HuH-7 (cell line): ENCODE measurements around the gene CAST.

Experiments used
- DNase-seq: peaks from one replicate; pipeline ENCODE4 v3.0.0; 2011; ENCODE audit warnings: low spot score

The CAST gene

GRCh38 chr5:96671441-96671840, 9.3 kb downstream of the CAST start:
- no peak for DNase-seq

GRCh38 chr5:96673127-96673526, 11.0 kb downstream of the CAST start:
- DNase-seq = no peak

GRCh38 chr5:96675882-96676281, 13.7 kb downstream of the CAST start:
- no peak for DNase-seq

DNA sequence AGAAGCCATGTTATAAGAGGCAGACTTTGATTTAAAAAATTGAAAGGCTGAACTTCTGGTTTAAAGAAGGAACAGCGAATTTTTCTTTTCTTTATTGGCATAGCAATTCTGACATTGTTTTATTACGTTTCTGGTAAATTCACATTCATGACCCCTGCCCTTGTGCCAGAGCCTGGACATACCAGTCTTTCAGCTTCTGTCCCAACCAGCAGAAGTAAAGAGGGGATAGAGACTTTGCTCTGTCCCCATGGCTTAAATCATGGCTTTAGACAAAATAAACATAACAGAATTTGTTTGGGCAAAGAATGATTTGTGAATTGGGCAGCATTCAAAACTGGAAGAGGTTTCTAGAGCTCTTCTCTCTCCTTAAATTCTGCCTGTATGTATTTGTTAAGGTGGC, 15.3 kb downstream of the CAST start:
- DNase-seq = no peak

DNA sequence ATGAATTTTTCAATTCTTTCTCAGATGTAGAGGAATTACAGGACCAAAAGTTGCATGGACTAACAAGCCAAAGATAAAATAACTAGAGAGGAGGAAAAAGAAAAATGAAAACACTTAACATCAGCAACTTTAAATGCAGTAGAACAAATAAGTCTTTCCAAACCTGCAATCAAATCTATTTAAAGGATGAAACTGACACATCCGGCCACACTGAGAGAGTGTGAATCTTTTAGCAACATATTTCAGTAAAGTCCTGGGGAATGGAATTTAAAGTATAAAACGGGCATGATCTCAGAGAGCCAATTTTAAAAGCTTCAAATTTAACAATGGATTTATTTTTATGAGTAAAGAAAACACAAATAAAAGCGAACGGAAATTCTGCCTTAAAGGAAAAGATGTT, 17.1 kb downstream of the CAST start:
- DNase-seq = no peak

DNA sequence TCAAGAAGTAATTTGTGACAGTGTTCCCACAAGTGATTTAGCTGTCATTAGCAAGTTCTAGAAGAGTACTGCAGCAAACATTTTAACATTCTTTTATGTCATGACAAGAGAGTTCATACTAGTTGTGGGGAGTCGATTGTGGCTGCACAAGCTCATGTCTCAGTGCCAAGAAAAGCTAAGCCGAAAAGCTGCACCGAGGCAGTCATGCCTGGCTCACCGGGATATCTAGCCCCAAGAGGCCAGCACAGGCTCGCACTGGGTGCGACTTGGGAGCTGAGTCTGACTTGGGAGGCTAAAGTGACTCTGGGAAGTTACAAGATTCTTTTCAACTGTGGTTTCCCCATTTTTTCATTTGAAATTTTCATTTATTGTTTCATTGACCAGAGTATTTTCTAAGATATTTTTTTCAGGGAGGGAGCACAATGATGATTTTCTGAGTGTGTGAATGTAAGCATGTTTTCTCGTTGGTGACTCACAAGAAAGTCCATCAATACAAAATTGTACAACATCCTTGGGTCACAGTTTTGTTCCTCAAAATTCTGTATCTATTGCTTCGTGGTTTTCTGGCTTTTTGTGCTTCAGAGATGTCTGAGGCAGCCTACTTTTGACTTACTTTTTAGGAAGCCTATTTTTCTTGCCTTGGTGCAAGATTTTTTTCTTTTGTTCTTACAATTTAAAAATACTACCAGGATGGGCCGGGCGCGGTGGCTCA, 18.7 kb downstream of the CAST start:
- no peak for DNase-seq

GRCh38 chr5:96683392-96683791, 21.2 kb downstream of the CAST start:
- DNase-seq = no peak

GRCh38 chr5:96683810-96684209, 21.6 kb downstream of the CAST start:
- no peak for DNase-seq

DNA sequence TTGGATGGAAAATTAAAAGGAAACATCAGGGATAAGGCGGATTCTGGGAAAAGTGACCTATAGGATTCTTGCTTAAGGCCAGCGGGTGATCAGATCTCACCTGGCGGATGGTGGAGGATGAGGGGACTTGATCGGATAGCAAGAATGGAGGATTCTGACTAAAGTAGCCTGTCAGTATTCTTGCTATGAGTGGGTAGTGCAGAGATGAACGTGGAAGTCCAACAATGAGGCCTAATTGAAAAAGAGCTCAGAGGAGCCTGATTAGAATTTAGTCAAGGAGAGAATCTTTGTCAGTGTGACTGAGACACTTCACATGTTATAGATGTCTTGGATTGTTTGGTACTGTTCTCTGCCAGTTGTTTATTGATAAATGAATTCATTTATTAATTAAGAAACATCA, 24.9 kb downstream of the CAST start:
- DNase-seq = no peak

DNA sequence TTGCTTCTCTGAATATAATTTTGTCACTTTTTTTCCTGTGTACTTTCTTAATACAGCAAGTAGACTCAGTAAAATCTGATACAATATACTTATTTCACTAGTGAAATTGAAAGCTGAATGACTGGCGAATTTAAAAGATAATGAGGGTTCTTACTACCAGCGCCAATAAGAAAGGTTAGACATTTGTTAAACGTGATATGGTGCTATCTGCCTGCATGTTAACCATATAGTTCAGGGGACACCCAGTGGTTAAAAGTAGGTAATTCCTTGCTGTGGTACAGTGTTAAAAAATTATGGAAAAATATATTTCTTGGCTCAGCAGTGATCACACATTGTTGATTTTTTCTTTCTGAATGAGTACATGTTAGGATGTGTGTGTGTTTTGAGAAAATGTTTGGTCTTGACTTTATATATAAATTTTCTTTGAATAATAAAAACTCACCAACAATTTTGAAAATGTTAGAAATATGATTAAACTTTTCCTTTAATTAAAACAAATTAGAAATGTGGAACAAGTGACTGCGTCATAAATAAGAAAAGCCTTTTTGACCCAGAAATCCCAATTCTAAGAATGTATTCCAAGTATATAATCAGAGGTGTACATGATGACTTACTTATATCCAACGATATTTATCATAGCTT, 25.8 kb downstream of the CAST start:
- DNase-seq = peak; percentile 60

DNA sequence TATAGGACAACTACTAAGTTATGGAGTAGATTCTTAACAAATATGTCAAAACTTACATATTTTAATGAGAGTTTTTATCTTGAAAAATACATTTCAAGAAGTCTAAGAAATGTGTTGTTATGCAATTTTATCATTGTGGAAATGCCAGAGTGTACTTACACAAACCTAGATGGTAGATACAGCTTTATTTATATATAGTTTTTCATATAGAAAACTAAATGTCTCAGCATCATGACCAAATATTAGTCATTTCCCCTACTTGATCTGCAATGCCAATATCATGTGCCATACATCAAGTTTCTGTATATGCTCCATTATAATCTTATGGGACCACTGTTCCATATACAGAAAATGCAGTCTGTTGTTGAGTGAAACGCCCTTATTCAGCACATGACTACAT, 28.7 kb downstream of the CAST start:
- DNase-seq = no peak

- peak; percentile 13 for DNase-seq
These were observed 29.5 kb downstream of the CAST start for GRCh38 chr5:96691503-96692303.

- no peak for DNase-seq
These were observed 30.3 kb downstream of the CAST start for GRCh38 chr5:96692441-96692840.

- DNase-seq = peak; percentile 34
These were observed 37.1 kb downstream of the CAST start for GRCh38 chr5:96699186-96699820.

- peak; percentile 66 for DNase-seq
These were observed 40.6 kb downstream of the CAST start for GRCh38 chr5:96702503-96703383.

GRCh38 chr5:96703384-96703920, 41.3 kb downstream of the CAST start:
- DNase-seq = peak; percentile 42

DNA sequence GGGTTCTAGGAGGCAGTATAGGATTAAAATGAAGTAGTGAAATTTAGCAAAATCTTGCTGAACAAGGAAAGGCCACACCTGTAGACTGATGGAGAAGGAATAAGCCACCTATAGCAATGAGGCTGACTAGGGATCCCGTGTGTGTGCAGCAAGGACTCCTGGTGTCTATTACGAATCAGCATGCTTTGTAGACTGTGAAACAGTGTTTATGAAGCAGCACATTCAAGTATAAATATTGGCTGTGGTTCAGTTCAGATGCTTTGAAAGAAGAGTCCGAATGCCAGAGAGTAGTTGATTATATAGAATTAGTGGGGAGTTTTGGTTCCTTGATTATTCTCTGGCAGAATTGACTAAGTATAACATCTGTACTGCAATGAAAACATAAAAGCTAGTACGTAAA, 41.8 kb downstream of the CAST start:
- DNase-seq = no peak

- DNase-seq = no peak
These were observed 44.4 kb downstream of the CAST start for GRCh38 chr5:96706433-96707111.

DNA sequence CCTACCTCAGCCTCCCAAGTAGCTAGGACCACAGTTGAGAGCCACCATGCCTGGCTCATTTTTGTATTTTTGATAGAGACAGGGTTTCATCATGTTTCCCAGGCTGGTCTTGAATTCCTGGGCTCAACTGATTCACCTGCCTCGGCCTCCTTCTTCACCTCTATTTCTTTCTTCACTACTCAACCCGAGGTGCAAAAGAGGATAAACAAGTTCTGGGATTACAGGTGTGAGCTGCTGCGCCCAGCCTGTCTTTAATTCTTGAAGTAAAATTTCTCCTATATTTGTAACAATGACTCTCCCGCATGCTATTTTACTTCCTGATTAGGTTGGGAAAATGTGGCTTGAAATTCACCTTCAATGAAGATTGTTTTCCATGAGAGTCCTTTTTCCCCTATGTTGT, 46.4 kb downstream of the CAST start:
- no peak for DNase-seq

DNA sequence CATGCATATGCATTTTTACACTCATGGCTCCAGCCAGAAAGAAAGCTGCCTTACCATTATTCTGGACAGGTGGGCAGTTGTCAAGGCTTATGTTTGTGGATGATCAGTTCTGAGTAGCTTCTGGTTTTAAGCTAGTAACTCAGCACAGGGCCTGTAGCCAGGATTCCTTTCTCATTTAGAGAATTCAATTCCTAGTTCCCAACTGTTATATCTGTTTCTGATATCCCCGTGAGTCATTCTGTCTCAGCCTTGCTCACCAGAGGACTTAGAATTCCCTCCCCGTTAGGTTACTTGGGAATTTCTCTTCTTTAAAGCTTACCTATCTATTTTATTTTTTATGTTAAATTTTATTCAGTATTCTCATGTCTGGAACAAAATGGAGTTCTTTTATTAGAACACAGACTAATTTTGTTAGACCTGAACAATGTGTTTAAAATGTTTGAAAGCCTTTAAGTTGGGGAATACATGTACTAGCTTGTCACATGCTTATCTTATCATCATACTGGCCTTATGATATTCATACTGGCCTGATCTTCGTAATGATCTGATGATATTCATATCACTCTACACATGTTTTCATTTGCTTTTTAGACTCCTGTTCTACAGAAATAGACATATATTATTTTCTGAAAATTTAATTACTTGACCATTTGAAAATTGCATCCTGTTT, 47.1 kb downstream of the CAST start:
- DNase-seq = no peak
